ENCODE measurements around the gene KLF6.

Gene KLF6

DNA sequence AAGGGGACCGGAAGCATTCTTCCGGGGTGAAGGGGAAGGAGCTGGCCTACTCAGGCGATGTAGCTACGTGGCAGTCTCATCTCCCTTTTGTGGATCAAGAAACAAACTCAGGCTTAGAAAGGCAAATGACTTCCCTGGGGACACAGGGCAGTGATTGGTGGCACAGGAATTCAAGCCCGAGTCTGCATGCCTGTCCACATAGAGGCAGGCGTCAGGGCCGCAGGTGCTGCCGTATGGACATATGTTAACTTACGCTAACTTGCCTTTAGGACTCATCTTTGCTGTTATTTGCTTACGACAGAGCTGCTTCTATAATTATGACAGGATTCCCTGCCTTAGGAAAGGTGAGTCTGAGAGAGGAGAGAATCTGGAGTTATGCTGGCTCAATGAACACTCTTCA, 42.3 kb upstream of the KLF6 start:
- Histone ChIP-seq H3K27ac (ENCODE audit: low read depth, low read length, severe bottlenecking) (peak overlapping the region; percentile 51), H3K4me3 (ENCODE audit: extremely low read depth, insufficient read depth, low read length, poor library complexity, severe bottlenecking) (no peak overlapping the region), H3K9me3 (ENCODE audit: control insufficient read depth, low read length) (no peaks in the 10 kb centered on the region), H3K4me1 (ENCODE audit: control insufficient read depth, insufficient read depth, low read length, poor library complexity, severe bottlenecking) (peaks cover 88% of the 10 kb centered on the region), H3K36me3 (ENCODE audit: control insufficient read depth, insufficient read depth, low read length) (no peaks in the 10 kb centered on the region)
- WGBS, 2 experiments (ENCODE audit: insufficient coverage in 2 of 2): 82 to 89% methylated on average over 6 to 10 of the region's 10 CpGs

- WGBS, 2 experiments (ENCODE audit: insufficient coverage in 2 of 2): 93 to 95% methylated on average over 17 to 20 of the region's 21 CpGs
- Histone ChIP-seq H3K9me3 (ENCODE audit: control insufficient read depth, low read length) (no peaks in the 10 kb centered on the region), H3K27ac (ENCODE audit: low read depth, low read length, severe bottlenecking) (peak overlapping the region; percentile 89)
These were observed 40.9 kb upstream of the KLF6 start for GRCh38 chr10:3825862-3826351.

DNA sequence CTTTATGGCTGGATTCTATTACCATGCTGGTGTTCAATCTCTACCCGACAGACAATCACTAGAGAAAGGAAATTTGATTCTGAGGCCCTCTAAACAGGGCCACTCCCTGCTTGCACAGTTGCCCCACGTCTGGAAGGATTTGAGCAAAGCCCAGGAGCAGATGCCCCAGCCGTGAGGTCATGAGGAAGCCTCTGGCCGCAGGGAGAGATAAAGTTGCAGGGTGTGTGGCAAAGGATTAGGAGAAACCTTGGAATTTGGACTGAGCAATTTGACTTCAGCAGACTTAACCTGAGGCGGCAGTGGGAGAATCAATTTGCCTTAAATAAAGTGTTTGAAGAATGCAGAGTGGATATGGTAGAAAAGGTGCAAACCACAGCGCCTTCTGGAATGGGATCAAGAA, 40.2 kb upstream of the KLF6 start:
- peaks cover 77% of the 10 kb centered on the region for H3K4me1 ChIP-seq (ENCODE audit: control insufficient read depth, insufficient read depth, low read length, poor library complexity, severe bottlenecking)
- WGBS, 2 experiments (ENCODE audit: insufficient coverage in 2 of 2): 37 to 48% methylated on average over 5 to 6 of the region's 6 CpGs
- H3K27ac ChIP-seq (ENCODE audit: low read depth, low read length, severe bottlenecking): peak overlapping the region; percentile 89
- H3K36me3 ChIP-seq (ENCODE audit: control insufficient read depth, insufficient read depth, low read length): no peaks in the 10 kb centered on the region
- H3K9me3 ChIP-seq (ENCODE audit: control insufficient read depth, low read length): no peaks in the 10 kb centered on the region
- no peak overlapping the region for H3K4me3 ChIP-seq (ENCODE audit: extremely low read depth, insufficient read depth, low read length, poor library complexity, severe bottlenecking)

More at GRCh38 chr10:3825862-3826351, 40.9 kb upstream of the KLF6 start:
- H3K4me1 ChIP-seq (ENCODE audit: control insufficient read depth, insufficient read depth, low read length, poor library complexity, severe bottlenecking): peaks cover 82% of the 10 kb centered on the region
- H3K36me3 ChIP-seq (ENCODE audit: control insufficient read depth, insufficient read depth, low read length): no peaks in the 10 kb centered on the region
- no peak overlapping the region for H3K4me3 ChIP-seq (ENCODE audit: extremely low read depth, insufficient read depth, low read length, poor library complexity, severe bottlenecking)

GRCh38 chr10:3822541-3823330, 37.7 kb upstream of the KLF6 start:
- Histone ChIP-seq H3K4me1 (ENCODE audit: control insufficient read depth, insufficient read depth, low read length, poor library complexity, severe bottlenecking) (peaks cover 52% of the 10 kb centered on the region), H3K4me3 (ENCODE audit: extremely low read depth, insufficient read depth, low read length, poor library complexity, severe bottlenecking) (no peak overlapping the region), H3K36me3 (ENCODE audit: control insufficient read depth, insufficient read depth, low read length) (no peaks in the 10 kb centered on the region), H3K9me3 (ENCODE audit: control insufficient read depth, low read length) (peaks cover 4% of the 10 kb centered on the region), H3K27ac (ENCODE audit: low read depth, low read length, severe bottlenecking) (peak overlapping the region; percentile 68)
- WGBS, 2 experiments (ENCODE audit: insufficient coverage in 2 of 2): 93 to 100% methylated on average over 2 to 8 of the region's 10 CpGs

GRCh38 chr10:3820255-3820654, 35.2 kb upstream of the KLF6 start:
- peaks cover 28% of the 10 kb centered on the region for H3K4me1 ChIP-seq (ENCODE audit: control insufficient read depth, insufficient read depth, low read length, poor library complexity, severe bottlenecking)
- peaks cover 4% of the 10 kb centered on the region for H3K9me3 ChIP-seq (ENCODE audit: control insufficient read depth, low read length)
- H3K36me3 ChIP-seq (ENCODE audit: control insufficient read depth, insufficient read depth, low read length): no peaks in the 10 kb centered on the region
- H3K27ac ChIP-seq (ENCODE audit: low read depth, low read length, severe bottlenecking): no peak overlapping the region
- no peak overlapping the region for H3K4me3 ChIP-seq (ENCODE audit: extremely low read depth, insufficient read depth, low read length, poor library complexity, severe bottlenecking)
- 87 to 95% methylated on average over 10 of the region's 10 CpGs for WGBS, 2 experiments (ENCODE audit: insufficient coverage in 2 of 2)

DNA sequence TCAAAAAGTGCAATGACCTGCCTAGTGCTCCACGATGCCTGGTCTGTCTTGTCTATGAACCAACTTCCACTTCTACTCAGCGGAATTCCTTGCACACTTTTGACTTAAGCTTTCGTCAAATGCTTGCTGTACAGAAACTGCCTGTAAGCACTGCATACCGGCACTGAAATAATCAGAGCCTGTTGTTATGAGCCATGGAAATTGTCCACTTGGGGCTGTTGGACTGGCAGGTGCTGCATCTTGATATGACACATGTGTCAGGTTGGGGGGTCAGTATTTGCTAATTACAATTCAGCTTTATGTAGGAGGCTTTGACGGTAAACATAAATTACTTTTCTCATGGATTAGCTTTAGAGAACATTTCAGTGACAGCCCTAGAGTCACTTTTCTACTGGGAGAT, 32.0 kb upstream of the KLF6 start:
- Histone ChIP-seq H3K27ac (ENCODE audit: low read depth, low read length, severe bottlenecking) (no peak overlapping the region), H3K9me3 (ENCODE audit: control insufficient read depth, low read length) (peaks cover 4% of the 10 kb centered on the region), H3K36me3 (ENCODE audit: control insufficient read depth, insufficient read depth, low read length) (no peaks in the 10 kb centered on the region), H3K4me1 (ENCODE audit: control insufficient read depth, insufficient read depth, low read length, poor library complexity, severe bottlenecking) (peaks cover 12% of the 10 kb centered on the region), H3K4me3 (ENCODE audit: extremely low read depth, insufficient read depth, low read length, poor library complexity, severe bottlenecking) (no peak overlapping the region)
- WGBS, 2 experiments (ENCODE audit: insufficient coverage in 2 of 2): 91 to 100% methylated on average over 4 to 5 of the region's 5 CpGs

- H3K27ac ChIP-seq (ENCODE audit: low read depth, low read length, severe bottlenecking): no peak overlapping the region
- no peak overlapping the region for H3K4me3 ChIP-seq (ENCODE audit: extremely low read depth, insufficient read depth, low read length, poor library complexity, severe bottlenecking)
- WGBS, 2 experiments (ENCODE audit: insufficient coverage in 2 of 2): 100% methylated on average over 4 of the region's 6 CpGs; no CpG with 5 or more reads in 1 of the 2 experiments
- H3K36me3 ChIP-seq (ENCODE audit: control insufficient read depth, insufficient read depth, low read length): no peaks in the 10 kb centered on the region
- H3K9me3 ChIP-seq (ENCODE audit: control insufficient read depth, low read length): peaks cover 4% of the 10 kb centered on the region
- peaks cover 30% of the 10 kb centered on the region for H3K4me1 ChIP-seq (ENCODE audit: control insufficient read depth, insufficient read depth, low read length, poor library complexity, severe bottlenecking)
These were observed 29.8 kb upstream of the KLF6 start for GRCh38 chr10:3814838-3815220.

DNA sequence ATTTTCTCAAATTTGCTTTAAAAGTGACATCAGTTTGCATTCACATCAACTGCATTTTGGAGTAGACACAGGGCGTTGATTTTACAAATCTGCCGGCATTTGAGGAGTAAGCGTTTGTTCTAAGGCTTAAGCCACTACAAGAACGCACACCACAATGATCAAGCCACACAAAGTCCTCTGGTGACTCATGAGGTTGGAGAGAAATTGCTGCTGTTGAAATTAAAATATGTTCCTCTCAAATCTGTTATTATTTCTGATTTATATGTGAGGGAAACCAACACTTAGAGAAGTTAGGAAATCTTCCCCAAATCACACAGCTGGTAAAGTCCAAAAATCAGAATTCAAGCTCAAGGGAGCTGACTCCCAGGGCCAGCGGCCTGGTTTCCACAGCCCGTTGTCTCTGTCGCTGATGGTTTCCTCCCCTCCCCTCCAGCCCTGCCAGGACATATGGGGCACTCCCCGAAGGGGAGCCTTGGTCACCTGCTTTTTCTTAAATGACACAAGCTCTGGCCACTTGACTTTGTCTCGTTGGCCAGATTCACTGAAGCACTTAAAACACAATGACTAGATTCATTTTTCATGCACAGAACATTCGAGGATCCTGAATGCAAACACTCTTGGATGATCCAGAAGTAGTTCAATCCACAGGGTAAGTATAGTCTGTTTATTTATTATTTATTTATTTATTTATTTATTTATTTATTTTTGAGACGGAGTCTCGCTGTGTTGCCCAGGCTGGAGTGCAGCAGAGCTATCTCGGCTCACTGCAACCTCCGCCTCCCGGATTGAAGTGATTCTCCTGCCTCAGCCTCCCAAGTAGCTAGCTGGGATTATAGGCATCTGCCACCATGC, 29.2 kb upstream of the KLF6 start:
- Histone ChIP-seq H3K27ac (ENCODE audit: low read depth, low read length, severe bottlenecking) (no peak overlapping the region), H3K4me1 (ENCODE audit: control insufficient read depth, insufficient read depth, low read length, poor library complexity, severe bottlenecking) (peaks cover 36% of the 10 kb centered on the region), H3K36me3 (ENCODE audit: control insufficient read depth, insufficient read depth, low read length) (no peaks in the 10 kb centered on the region), H3K4me3 (ENCODE audit: extremely low read depth, insufficient read depth, low read length, poor library complexity, severe bottlenecking) (no peak overlapping the region), H3K9me3 (ENCODE audit: control insufficient read depth, low read length) (peaks cover 4% of the 10 kb centered on the region)
- WGBS, 2 experiments (ENCODE audit: insufficient coverage in 2 of 2): 96 to 97% methylated on average over 8 to 10 of the region's 15 CpGs

DNA sequence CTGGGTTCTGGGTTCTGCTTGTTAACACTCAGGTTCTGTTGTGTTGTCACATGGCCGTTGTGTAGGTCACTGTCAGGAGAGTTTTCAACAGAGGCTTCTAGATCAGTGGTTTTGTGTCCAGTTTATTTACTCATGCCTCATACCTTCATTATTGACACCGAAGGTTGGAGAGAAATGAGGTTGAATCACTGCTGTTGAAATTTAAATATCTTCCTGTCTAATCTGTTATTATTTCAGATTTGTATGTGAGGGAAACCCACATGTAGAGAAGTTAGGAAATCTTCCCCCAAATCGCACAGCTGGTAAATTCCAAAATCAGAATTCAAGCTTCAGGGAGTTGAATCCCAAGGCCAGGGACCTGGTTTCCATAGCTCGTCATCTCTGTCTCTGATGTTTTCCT, 28.3 kb upstream of the KLF6 start:
- peaks cover 4% of the 10 kb centered on the region for H3K9me3 ChIP-seq (ENCODE audit: control insufficient read depth, low read length)
- H3K27ac ChIP-seq (ENCODE audit: low read depth, low read length, severe bottlenecking): no peak overlapping the region
- no peak overlapping the region for H3K4me3 ChIP-seq (ENCODE audit: extremely low read depth, insufficient read depth, low read length, poor library complexity, severe bottlenecking)
- WGBS, 2 experiments (ENCODE audit: insufficient coverage in 2 of 2): 91 to 100% methylated on average over 1 of the region's 4 CpGs
- peaks cover 45% of the 10 kb centered on the region for H3K4me1 ChIP-seq (ENCODE audit: control insufficient read depth, insufficient read depth, low read length, poor library complexity, severe bottlenecking)
- H3K36me3 ChIP-seq (ENCODE audit: control insufficient read depth, insufficient read depth, low read length): no peaks in the 10 kb centered on the region

- Histone ChIP-seq H3K4me1 (ENCODE audit: control insufficient read depth, insufficient read depth, low read length, poor library complexity, severe bottlenecking) (peaks cover 56% of the 10 kb centered on the region), H3K36me3 (ENCODE audit: control insufficient read depth, insufficient read depth, low read length) (no peaks in the 10 kb centered on the region), H3K4me3 (ENCODE audit: extremely low read depth, insufficient read depth, low read length, poor library complexity, severe bottlenecking) (no peak overlapping the region), H3K9me3 (ENCODE audit: control insufficient read depth, low read length) (no peaks in the 10 kb centered on the region), H3K27ac (ENCODE audit: low read depth, low read length, severe bottlenecking) (no peak overlapping the region)
- 79 to 100% methylated on average over 1 to 6 of the region's 7 CpGs for WGBS, 2 experiments (ENCODE audit: insufficient coverage in 2 of 2)
These were observed 27.1 kb upstream of the KLF6 start for GRCh38 chr10:3812141-3812540.

All from mesodermal cell (in vitro differentiated cells).